Fibroblast of villous mesenchyme (primary cell): ENCODE measurements around the gene KLRC2. TPM values are rescaled to one million over a fixed set of nuclear protein-coding genes. Genes with fewer than 3 reads are reported as not detected.
"Not testable (repeated sequence)": the region's sequence is repeated elsewhere in the genome, so short reads cannot be mapped to it uniquely, and the experiment has no call there.

Experiments used
- DNase-seq: peaks from one replicate; pipeline ENCODE4 v3.0.0-alpha.2; 2010; ENCODE audit warnings: low read depth
- H3K4me3 ChIP-seq: 2 replicates; pipeline ENCODE4 v1.5.1; 2011; ENCODE audit warnings: low read depth, mild to moderate bottlenecking, low read length
- CTCF ChIP-seq: IDR thresholded peaks from 2 replicates; pipeline ENCODE4 v1.5.1; 2012; ENCODE audit warnings: low read depth, mild to moderate bottlenecking, low read length; ENCODE audit not compliant: insufficient read depth
- total RNA-seq: library from RNA; depleted of rRNA; stranded (reverse); fragments of >200 nt; gene quantifications from 2 replicates; pipeline ENCODE4 v1.2.3, GENCODE V29; 2012

Gene KLRC2
- total RNA-seq, 1 donor = not detected

GRCh38 chr12:10408842-10409241 is 27.0 kb downstream of the KLRC2 start:
- no peak for TF ChIP-seq CTCF
- no peak for DNase-seq
- no peak overlapping the region for H3K4me3 ChIP-seq

DNA sequence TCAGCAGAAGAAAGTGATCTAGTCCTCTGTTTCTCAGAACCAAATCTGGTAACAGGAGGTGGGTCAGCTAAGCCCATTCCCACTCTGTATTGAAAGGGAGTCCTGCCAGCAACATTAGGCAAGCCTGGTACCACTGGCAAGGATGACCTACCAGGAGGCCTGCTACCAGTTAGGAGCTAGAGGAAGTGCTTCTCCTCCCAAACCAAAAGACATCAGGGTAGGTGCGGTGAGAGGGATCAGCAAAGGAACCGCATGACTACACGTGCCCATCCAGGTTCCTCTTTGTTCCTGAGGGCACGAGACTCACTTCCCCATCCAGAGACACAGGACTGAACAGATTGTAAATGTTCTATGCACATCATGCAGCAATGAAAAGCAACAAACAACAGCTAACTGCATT is 29.1 kb downstream of the KLRC2 start:
- no peak for DNase-seq
- no peak for TF ChIP-seq CTCF
- no peak overlapping the region for H3K4me3 ChIP-seq

GRCh38 chr12:10405294-10405693 is 30.5 kb downstream of the KLRC2 start:
- TF ChIP-seq CTCF = no peak
- no peak overlapping the region for H3K4me3 ChIP-seq
- no peak for DNase-seq

DNA sequence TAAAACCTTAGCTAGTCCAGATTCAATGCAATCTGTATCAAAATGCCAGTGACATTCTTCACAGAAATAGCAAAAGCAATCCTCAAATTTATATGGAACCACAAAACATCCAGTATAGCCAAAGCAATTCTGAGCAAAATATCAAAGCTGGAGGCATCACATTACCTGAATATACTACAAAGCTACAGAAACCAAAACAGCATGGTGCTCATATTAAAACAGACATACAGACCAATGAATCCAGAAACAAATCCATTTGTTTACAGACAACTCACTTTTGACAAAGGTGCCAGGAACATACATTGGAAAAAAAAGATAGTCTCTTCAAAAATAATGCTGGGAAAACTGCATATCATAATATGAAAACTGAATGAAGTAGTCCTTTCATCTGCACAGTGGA is 31.0 kb downstream of the KLRC2 start:
- no peak for DNase-seq
- H3K4me3 ChIP-seq = no peak overlapping the region
- no peak for TF ChIP-seq CTCF

- no peak for DNase-seq
- H3K4me3 ChIP-seq = no peak overlapping the region
- no peak for TF ChIP-seq CTCF
Measured at GRCh38 chr12:10400829-10401228, 35.0 kb downstream of the KLRC2 start.

DNA sequence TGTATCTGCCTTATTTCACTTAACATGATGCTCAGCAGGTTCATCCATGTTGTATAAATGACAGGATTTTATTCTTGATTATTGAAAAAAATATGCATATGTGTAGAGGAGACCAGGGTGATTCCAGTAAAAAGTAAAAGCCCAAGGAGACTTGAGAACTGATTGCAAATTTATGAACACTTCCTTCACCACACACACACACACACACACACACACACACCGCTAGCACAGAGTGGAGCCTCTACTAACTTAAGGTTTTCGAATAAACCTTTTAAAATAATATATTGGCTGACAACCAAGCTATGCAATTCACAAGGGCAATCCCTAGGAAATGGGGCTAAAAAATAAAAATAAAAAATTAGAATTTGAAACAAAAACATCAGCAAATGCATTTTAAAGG is 37.6 kb downstream of the KLRC2 start:
- TF ChIP-seq CTCF = no peak
- H3K4me3 ChIP-seq = no peak overlapping the region
- DNase-seq = no peak

- no peak overlapping the region for H3K4me3 ChIP-seq
- DNase-seq = no peak
- TF ChIP-seq CTCF = no peak
Measured at GRCh38 chr12:10397296-10397695, 38.5 kb downstream of the KLRC2 start.

DNA sequence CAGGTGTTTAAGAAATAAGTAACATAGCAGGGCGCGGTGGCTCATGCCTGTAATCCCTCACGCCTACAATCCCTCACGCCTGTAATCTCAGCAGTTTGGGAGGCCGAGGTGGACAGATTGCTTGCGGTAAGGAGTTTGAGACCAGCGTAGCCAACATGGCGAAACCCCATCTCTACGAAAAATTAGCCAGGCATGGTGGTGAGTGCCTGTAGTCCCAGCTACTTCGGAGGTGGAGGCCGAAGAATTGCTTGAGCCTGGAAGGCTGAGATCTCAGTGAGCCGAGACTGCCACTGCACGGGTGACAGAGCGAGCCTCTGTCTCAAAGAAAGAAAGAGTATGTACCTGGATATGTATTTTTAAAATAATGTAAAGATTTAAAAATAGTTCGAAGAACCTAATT is 39.6 kb downstream of the KLRC2 start:
- H3K4me3 ChIP-seq, DNase-seq: not testable (repeated sequence)
